ENCODE measurements around the gene OR4C45. TPM values are rescaled to one million over a fixed set of nuclear protein-coding genes. Genes with fewer than 3 reads are reported as not detected.
"Not testable (repeated sequence)": the region's sequence is repeated elsewhere in the genome, so short reads cannot be mapped to it uniquely, and the experiment has no call there.

Gene OR4C45
- total RNA-seq (ENCODE audit: low replicate concordance): not detected in 2 replicates

DNA sequence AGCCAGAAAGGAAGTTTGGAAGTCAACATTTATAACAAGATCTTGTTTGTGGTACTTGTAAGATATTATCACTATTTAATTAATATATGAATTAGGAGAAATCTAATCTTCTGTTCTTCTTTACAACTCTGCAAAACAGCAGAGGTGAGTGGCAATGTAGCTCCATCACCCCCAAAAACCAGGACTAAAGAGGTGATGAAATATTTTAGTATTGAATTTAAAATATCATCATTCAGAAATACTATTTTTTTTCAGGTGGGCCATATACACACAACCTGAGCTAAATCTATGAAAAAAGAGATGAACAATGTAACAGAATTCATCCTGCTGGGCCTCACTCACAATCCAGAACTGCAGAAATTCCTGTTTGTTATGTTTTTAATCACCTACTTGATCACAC, at the start of gene OR4C45:
TSS of gene OR4C45 (plus strand) at position 301 of the 400 bp plus-strand sequence.
- DNase-seq (ENCODE audit: low read depth): no peak
- TF ChIP-seq, protein P1, sequence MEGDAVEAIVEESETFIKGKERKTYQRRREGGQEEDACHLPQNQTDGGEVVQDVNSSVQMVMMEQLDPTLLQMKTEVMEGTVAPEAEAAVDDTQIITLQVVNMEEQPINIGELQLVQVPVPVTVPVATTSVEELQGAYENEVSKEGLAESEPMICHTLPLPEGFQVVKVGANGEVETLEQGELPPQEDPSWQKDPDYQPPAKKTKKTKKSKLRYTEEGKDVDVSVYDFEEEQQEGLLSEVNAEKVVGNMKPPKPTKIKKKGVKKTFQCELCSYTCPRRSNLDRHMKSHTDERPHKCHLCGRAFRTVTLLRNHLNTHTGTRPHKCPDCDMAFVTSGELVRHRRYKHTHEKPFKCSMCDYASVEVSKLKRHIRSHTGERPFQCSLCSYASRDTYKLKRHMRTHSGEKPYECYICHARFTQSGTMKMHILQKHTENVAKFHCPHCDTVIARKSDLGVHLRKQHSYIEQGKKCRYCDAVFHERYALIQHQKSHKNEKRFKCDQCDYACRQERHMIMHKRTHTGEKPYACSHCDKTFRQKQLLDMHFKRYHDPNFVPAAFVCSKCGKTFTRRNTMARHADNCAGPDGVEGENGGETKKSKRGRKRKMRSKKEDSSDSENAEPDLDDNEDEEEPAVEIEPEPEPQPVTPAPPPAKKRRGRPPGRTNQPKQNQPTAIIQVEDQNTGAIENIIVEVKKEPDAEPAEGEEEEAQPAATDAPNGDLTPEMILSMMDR (IDR thresholded peaks at IDR 0.05; ENCODE audit: insufficient read depth, low read length): no peak
- no peak within 1 kb of the TSS for H3K4me3 ChIP-seq (ENCODE audit: low read depth, low read length)

DNA sequence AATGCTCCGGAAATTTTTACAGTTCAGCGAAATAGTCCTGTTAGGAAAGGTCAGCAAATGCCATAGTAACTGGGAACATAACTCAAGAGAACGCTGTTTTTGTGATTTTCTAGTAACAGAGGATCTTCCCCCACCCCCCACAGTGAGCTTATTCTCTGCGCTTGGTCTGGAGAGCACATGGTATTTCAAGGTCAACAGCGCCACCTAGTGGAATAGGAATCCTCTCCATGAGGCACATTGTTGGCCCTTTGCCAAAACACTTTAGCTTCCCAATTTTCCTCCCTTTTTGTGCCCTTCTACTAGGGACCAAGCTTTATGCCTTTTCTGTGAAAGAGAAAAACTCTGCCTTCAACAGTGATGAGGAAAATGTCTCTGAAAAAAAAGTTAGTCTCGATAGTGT, 37.1 kb upstream of the OR4C45 start:
- DNase-seq (ENCODE audit: low read depth): peak; percentile 63
- TF ChIP-seq, protein P1 (IDR thresholded peaks at IDR 0.05; ENCODE audit: insufficient read depth, low read length): peak; percentile 53
- no peak overlapping the region for H3K4me3 ChIP-seq (ENCODE audit: low read depth, low read length)

DNA sequence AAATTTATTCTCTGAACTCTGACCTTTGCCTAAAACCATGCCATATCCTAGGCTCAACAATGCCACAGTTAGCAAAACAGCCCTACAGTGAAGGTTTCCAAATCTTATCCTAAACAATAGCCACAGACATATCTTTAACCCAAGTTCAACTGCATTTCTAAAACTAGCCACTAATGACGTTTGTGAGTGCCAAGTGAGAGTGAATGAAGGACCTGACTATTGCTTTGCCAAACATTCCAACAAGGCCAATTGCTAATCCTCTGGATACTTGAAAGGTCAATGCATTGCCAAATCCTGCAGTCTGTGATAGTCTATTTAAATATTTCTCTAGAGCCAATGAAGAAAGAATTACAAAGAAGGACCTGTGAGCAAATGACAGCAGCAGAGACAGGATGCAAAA, 2.5 kb upstream of the OR4C45 start:
- TF ChIP-seq, protein P1 (IDR thresholded peaks at IDR 0.05; ENCODE audit: insufficient read depth, low read length): no peak
- DNase-seq (ENCODE audit: low read depth): no peak

DNA sequence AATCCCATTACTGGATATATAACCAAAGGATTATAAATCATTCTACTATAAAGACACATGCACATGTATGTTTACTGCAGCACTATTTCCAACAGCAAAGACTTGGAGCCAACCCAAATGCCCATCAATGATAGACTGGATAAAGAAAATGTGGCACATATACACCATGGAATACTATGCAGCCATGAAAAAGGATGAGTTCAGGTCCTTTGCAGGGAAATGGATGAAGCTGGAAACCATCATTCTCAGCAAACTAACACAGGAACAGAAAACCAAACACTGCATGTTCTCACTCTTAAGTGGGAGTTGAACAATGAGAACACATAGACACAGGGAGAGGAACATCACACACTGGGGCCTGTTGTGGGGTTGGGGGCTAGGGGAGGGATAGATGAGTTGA, 3.6 kb downstream of the OR4C45 start:
- DNase-seq (ENCODE audit: low read depth); H3K4me3 ChIP-seq (ENCODE audit: low read depth, low read length): not testable (repeated sequence)

More for the DNA sequence above, 2.5 kb upstream of the OR4C45 start:
- H3K4me3 ChIP-seq (ENCODE audit: low read depth, low read length): no peak overlapping the region

DNA sequence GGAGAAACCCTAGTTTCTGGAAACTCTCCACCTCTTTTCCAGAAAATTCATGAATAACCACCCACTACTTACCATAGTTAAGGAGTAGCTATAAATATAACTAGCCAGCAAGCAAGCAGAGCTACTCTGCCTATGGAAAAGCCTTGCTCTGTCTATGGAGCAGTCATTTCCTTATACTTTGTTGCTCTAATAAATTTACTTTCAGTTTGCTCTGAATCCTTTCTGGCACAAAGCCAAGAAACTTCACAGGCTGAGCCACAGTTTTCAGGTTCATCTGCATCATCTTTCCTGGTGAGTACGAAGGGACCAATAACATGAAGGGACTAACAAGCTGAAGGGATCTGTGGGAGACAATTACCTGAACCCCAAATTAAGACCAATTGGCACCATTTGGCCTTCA, 4.6 kb downstream of the OR4C45 start:
- H3K4me3 ChIP-seq (ENCODE audit: low read depth, low read length): no peak overlapping the region
- no peak for DNase-seq (ENCODE audit: low read depth)
- TF ChIP-seq, protein P1 (IDR thresholded peaks at IDR 0.05; ENCODE audit: insufficient read depth, low read length): no peak

DNA sequence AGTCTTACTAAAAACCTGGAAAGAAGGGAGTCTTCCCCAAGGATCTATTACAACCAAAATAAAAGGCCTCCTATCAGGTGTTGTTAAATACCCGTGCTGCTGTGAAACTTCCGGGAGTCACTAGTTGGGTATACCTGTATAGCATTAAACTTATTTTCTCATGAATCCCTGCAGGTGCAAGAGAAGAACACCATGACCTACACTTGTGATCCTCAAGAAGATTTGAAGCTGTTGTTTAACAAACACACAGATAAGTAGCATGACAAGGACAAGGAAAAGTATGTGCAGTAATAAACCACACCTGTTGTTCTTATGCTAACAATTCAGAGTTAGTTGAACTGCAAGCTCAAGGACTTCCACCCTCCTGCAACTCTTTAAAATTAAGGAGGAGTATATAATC, 12.0 kb downstream of the OR4C45 start:
- TF ChIP-seq, protein P1 (IDR thresholded peaks at IDR 0.05; ENCODE audit: insufficient read depth, low read length): no peak
- no peak overlapping the region for H3K4me3 ChIP-seq (ENCODE audit: low read depth, low read length)
- no peak for DNase-seq (ENCODE audit: low read depth)

DNA sequence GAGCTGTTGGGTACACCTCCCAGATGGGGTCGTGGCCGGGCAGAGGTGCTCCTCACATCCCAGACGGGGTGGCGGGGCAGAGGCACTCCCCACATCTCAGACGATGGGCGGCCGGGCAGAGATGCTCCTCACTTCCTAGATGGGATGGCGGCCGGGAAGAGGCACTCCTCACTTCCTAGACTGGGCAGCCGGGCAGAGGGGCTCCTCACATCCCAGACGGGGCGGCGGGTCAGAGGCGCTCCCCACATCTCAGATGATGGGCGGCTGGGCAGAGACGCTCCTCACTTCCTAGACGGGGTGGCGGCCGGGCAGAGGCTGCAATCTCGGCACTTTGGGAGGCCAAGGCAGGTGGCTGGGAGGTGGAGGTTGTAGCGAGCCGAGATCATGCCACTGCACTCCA, 30.4 kb downstream of the OR4C45 start:
- DNase-seq (ENCODE audit: low read depth); H3K4me3 ChIP-seq (ENCODE audit: low read depth, low read length): not testable (repeated sequence)

DNA sequence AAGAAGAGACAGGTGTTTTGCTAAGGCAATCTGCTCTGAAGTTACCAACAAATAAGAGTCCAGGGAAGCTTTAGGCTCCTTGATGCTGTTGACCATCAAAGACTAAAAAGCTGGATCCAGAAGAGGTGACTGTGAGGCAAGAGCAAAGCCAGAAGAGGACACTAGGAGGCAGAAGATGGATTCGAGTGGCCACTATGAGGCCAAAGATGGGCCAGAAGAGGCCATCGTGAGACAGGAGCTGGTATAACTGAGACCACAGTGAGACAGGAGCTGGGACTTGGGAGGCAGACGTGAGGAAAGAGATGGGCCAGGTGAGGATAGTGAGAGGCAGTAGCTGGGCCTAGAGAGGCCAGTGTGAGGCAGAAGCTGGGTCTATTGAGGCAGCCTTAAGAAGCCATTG, 37.7 kb downstream of the OR4C45 start:
- no peak for DNase-seq (ENCODE audit: low read depth)
- no peak overlapping the region for H3K4me3 ChIP-seq (ENCODE audit: low read depth, low read length)
- TF ChIP-seq, protein P1 (IDR thresholded peaks at IDR 0.05; ENCODE audit: insufficient read depth, low read length): no peak
